Right cardiac atrium (tissue), 5 donors: ENCODE measurements around the gene TMEM203. TPM values are rescaled to one million over a fixed set of nuclear protein-coding genes. Genes with fewer than 3 reads are reported as not detected.
A peak's percentile ranks its signal among the peaks of the same experiment; 100 is the strongest.

Experiments used
- ATAC-seq, 2 donors: fragments of 200-7000 bp; cut with Tn5 transposase; one replicate each; pipeline versions ENCODE4 v1.8.0 to v1.9.1; 2020; ENCODE audit warnings: moderate library complexity in 2 of 2, mild to moderate bottlenecking in 1 of 2
- DNase-seq, 3 donors: peaks; one replicate each; pipeline ENCODE4 v3.0.0-alpha.2; 2020
- H3K27ac ChIP-seq: one replicate; pipeline ENCODE4 v1.5.1; 2013; ENCODE audit warnings: mild to moderate bottlenecking, low read length, control low read depth, moderate library complexity
- H3K27me3 ChIP-seq: one replicate; pipeline ENCODE4 v1.6.1; 2013; ENCODE audit not compliant: control insufficient read depth, insufficient read depth
- H3K4me1 ChIP-seq: one replicate; pipeline ENCODE4 v1.6.1; 2013; ENCODE audit warnings: low read length; ENCODE audit not compliant: control insufficient read depth, insufficient read depth
- H3K4me3 ChIP-seq: one replicate; pipeline ENCODE4 v1.5.1; 2013; ENCODE audit warnings: low read length, control low read depth
- H3K9me3 ChIP-seq: one replicate; pipeline ENCODE4 v1.6.1; 2013; ENCODE audit warnings: low read length; ENCODE audit not compliant: control insufficient read depth
- WGBS: extraction: QIAGEN DNeasy Blood & Tissue Kit; methylation state at CpG from one replicate; pipeline ENCODE4 v1.1.7; 2013; 5-methylcytosine and 5-hydroxymethylcytosine counted together
- intact Hi-C, 4 donors: fragments of 100-400 bp; cut with DNase I; formaldehyde crosslinking; loops; one replicate each; pipeline versions ENCODE4 v1.11.0 to v1.14.0; 2022 to 2023
- polyA plus RNA-seq: library from polyadenylated mRNA; stranded (reverse); fragments of 200-250 nt; gene quantifications from one replicate; pipeline ENCODE4 v1.2.3, GENCODE V29; 2013
- total RNA-seq, 4 donors: library from RNA; stranded (reverse); fragmentation: NEBNext Ultra II Directional; extraction: Animal tissue kit (Norgen Biotek cat#: 25700); gene quantifications; one replicate each; pipeline ENCODE4 v1.2.1, GENCODE V29; 2021
- donor health status: healthy with polysubstance abuse.
- donor health status: DM: no; HTN: yes; CAD: no.
- donor health status: DM: no; HTN: no; CAD: no.
- donor health status: DM: no; HTN: yes; CAD: no; lungs with severe emphysema.
- donor health status: DM: yes; HTN: yes; CAD: no.

The TMEM203 gene
- total and polyA plus RNA-seq, 5 donors: 28.9 to 47.5 (median 40.6) TPM

GRCh38 chr9:137211532-137211931, 6.1 kb upstream of the TMEM203 start:
- H3K27me3 ChIP-seq: no peaks in the 10 kb centered on the region
- H3K4me3 ChIP-seq: no peak overlapping the region
- WGBS: 86% methylated on average over 13 of the region's 13 CpGs
- intact Hi-C loops: no loop called here
- no peaks in the 10 kb centered on the region for H3K9me3 ChIP-seq
- H3K27ac ChIP-seq: no peak overlapping the region
- ATAC-seq: no peak
- peaks cover 4% of the 10 kb centered on the region for H3K4me1 ChIP-seq
- no peak for DNase-seq

GRCh38 chr9:137206602-137207001, 1.2 kb upstream of the TMEM203 start:
- H3K9me3 ChIP-seq: no peaks in the 10 kb centered on the region
- no peak overlapping the region for H3K27ac ChIP-seq
- intact Hi-C loops: no loop called here
- no peaks in the 10 kb centered on the region for H3K27me3 ChIP-seq
- DNase-seq: no peak
- peak overlapping the region; percentile 89 for H3K4me3 ChIP-seq
- peaks cover 14% of the 10 kb centered on the region for H3K4me1 ChIP-seq
- no peak for ATAC-seq
- 67% methylated on average over 7 of the region's 7 CpGs for WGBS

GRCh38 chr9:137204731-137205125, 720 bp downstream of the TMEM203 start:
- Histone ChIP-seq H3K4me3 (peak overlapping the region; percentile 89), H3K27ac (no peak overlapping the region), H3K4me1 (peaks cover 14% of the 10 kb centered on the region), H3K27me3 (no peaks in the 10 kb centered on the region), H3K9me3 (no peaks in the 10 kb centered on the region)
- WGBS: 15% methylated on average over 21 of the region's 21 CpGs
- no peak for ATAC-seq
- intact Hi-C loops: no loop called here
- no peak for DNase-seq

- no peak for DNase-seq
- Histone ChIP-seq H3K27me3 (no peaks in the 10 kb centered on the region), H3K9me3 (no peaks in the 10 kb centered on the region), H3K27ac (no peak overlapping the region), H3K4me1 (peaks cover 14% of the 10 kb centered on the region), H3K4me3 (no peak overlapping the region)
- intact Hi-C loops: no loop called here
- 71% methylated on average over 8 of the region's 8 CpGs for WGBS
- no peak for ATAC-seq
These were observed 2.5 kb downstream of the TMEM203 start for GRCh38 chr9:137202966-137203365.

DNA sequence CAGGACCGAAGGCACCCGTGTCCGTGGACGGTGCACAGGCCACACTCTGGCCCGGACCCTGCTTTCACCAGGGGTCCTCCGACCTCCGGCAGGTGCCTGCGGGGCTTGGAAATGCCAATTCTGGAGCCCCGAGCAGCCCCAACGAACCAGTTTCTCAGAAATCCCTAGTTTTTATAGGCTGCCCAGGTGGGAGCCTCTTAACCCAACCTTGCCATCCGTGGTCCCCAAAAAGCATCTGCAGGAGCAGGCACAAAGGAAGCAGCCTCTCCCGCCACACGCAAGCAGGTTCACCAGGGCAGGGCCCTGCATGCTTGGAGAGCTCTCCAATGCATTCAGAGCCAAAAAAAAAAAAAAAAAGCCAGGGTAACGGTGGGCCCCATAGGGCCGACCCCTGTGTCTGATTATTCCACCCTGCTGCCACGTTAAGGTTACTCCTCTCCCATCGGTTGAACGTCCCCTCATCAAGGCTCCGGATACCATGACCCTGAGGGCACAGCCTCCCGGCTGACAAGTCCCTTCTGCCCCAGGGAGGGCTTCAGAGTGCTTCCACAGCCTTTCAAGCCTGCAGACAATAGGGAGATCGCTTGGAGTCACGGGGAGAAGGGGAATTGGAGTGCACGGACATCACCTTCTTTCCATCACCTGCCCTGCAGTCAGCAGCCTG, 4.1 kb downstream of the TMEM203 start:
- peak overlapping the region; percentile 49 for H3K4me3 ChIP-seq
- WGBS: 14% methylated on average over 23 of the region's 23 CpGs
- no peaks in the 10 kb centered on the region for H3K27me3 ChIP-seq
- peaks cover 10% of the 10 kb centered on the region for H3K4me1 ChIP-seq
- intact Hi-C loops: no loop called here
- H3K27ac ChIP-seq: peak overlapping the region; percentile 85
- DNase-seq: no peak
- no peak for ATAC-seq
- no peaks in the 10 kb centered on the region for H3K9me3 ChIP-seq

- Histone ChIP-seq H3K27ac (peak within 1 kb of the TSS; percentile 85), H3K27me3 (no peaks in the 10 kb centered on the region), H3K9me3 (no peaks in the 10 kb centered on the region), H3K4me3 (peak within 1 kb of the TSS; percentile 78), H3K4me1 (peaks cover 7% of the 10 kb centered on the region)
- intact Hi-C loops: no loop called here
- DNase-seq (peak; percentile 100), ATAC-seq (peak; percentile 98)
- under 1% methylated on average over 118 of the region's 118 CpGs for WGBS
These were observed 4.9 kb downstream of the TMEM203 start, which contains the start of gene TPRN for GRCh38 chr9:137200311-137201204. Gene TPRN, minus strand, starts transcription at chr9:137200741. Its CDS starts 30 bp downstream, at chr9:137200711.

DNA sequence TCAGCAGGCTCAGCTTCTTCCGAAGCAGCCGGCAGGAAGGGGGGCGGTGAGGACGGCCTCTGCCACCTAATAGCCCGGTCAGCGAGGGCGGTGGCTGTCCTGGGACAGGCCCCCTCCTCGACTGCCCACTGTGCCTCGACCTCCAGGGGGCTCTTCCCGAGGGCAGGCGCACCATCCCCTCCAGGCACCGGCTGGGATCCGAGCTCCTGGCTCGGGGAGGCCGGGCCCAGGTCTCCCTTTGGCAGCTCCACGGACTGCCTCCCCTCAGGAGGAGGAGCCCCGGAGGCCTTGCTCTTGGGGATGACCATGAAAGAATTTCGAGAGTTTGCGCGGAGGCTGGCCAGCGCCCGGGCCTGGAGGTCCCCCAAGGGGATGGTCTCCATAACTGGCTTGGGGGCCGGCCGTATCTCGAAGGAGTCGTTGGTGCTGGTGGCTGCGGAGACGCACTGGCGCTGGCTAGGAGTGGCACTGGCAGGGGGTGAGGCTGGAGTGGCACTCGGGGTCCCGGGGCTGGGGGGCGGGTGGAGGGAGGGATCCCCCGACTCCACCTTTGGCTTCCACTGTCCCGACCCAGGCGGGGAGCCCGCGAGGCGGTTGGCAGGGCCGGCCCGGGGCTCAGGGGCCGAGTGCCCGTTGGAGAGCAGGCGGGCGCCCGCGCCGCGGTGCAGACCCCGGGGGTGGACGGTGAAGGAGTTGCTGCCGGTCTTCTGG, 5.9 kb downstream of the TMEM203 start:
- intact Hi-C loops: no loop called here
- Histone ChIP-seq H3K4me1 (peaks cover 5% of the 10 kb centered on the region), H3K27me3 (no peaks in the 10 kb centered on the region), H3K27ac (no peak overlapping the region), H3K4me3 (peak overlapping the region; percentile 78), H3K9me3 (no peaks in the 10 kb centered on the region)
- no peak for ATAC-seq
- DNase-seq: peak in 1 of 3 donors; percentile 79
- WGBS: 8% methylated on average over 51 of the region's 51 CpGs

DNA sequence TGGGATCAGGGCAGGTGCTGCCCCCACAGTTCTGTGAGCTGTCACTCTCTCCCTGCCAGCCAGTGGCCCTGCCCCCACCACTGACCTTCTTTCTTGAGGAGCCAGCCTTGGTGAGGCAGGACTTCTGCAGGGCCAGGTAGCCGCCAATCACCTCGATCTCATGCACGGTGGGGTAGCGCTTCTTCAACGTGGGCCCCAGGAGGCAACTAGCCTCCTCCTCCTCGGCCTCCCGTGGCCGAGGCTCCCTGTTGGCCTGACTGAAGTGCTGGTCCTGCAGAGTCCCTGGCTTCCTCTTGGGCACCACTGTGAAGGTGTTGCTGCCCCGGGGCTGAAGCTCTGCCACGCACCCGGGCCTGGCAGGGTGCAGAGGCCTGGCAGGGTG, 6.6 kb downstream of the TMEM203 start:
- Histone ChIP-seq H3K9me3 (no peaks in the 10 kb centered on the region), H3K4me3 (no peak overlapping the region), H3K4me1 (no peaks in the 10 kb centered on the region), H3K27ac (no peak overlapping the region), H3K27me3 (no peaks in the 10 kb centered on the region)
- no peak for DNase-seq
- WGBS: 73% methylated on average over 11 of the region's 11 CpGs
- intact Hi-C loops: no loop called here
- no peak for ATAC-seq

DNA sequence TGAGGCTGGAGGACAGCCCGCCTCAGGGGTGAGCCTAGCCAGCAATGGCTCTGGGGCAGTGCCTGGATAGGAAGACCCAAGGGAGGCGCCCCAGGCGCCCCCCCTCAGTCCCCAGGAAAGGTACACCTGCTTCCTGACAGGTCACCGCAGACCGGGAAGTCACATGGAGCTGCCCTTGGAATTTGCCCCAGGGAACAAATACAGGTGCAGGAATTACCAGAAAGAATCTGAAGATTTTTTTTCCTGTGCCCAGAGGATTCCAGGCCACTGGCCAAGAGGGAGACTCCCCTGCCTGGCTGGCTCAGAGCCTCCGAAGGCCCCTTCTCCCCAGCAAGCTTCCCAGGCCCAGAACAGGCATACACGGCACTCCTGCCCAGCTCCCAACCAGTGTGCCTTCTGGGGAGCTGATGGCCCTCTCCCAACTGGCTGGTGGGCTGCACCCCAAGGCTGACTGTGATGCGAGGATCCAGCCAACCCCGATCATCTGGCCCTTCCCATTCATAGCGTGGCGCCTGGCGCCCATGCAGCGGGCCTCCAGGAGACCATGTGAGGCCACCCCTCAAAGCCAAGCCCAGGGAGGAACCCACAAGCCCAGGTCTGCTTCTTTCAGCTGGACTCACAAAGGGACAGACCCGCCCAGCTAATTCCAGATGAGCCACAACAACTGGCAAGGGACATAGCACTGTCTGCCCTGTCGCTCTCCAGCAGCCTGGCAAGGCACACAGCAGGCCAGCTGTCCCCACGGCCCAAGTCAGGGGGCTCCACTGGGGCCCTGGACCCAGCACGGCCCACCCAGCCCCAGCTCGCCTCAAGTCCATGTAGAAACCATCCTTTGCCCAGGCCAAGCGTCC, 7.2 kb downstream of the TMEM203 start:
- no peaks in the 10 kb centered on the region for H3K27me3 ChIP-seq
- no peak for ATAC-seq

GRCh38 chr9:137195525-137196220, 9.8 kb downstream of the TMEM203 start:
- Histone ChIP-seq H3K4me3 (no peak overlapping the region), H3K27ac (no peak overlapping the region), H3K9me3 (no peaks in the 10 kb centered on the region), H3K4me1 (no peaks in the 10 kb centered on the region), H3K27me3 (no peaks in the 10 kb centered on the region)
- intact Hi-C loops: no loop called here
- WGBS: 82% methylated on average over 21 of the region's 21 CpGs
- DNase-seq: no peak
- no peak for ATAC-seq

More for the DNA sequence above, 7.2 kb downstream of the TMEM203 start:
- WGBS: 85% methylated on average over 19 of the region's 19 CpGs
- no peak for DNase-seq
- H3K4me1 ChIP-seq: no peaks in the 10 kb centered on the region
- H3K4me3 ChIP-seq: no peak overlapping the region
- H3K27ac ChIP-seq: no peak overlapping the region
- H3K9me3 ChIP-seq: no peaks in the 10 kb centered on the region
- intact Hi-C loops: no loop called here
